K562 (cell line): ENCODE results near the gene ARHGAP12.

Experiments used
- FOS ChIP-seq: IDR thresholded peaks from 3 replicates; pipeline ENCODE4 v1.6.1; 2011; ENCODE audit not compliant: insufficient read length; ENCODE audit errors: extremely low read depth
- NFYB ChIP-seq: IDR thresholded peaks from 2 replicates; pipeline ENCODE4 v1.6.1; 2011; ENCODE audit warnings: mild to moderate bottlenecking, moderate library complexity; ENCODE audit not compliant: insufficient read length; ENCODE audit errors: extremely low read depth
- POLR2AphosphoS5 ChIP-seq: IDR thresholded peaks from 2 replicates; pipeline ENCODE4 v1.6.1; 2011; ENCODE audit warnings: mild to moderate bottlenecking, low read depth, low read length, moderate library complexity; ENCODE audit not compliant: control insufficient read depth, insufficient read depth
- TGIF2 ChIP-seq: sonication (generic); formaldehyde crosslinking; IDR thresholded peaks from 2 replicates; pipeline ENCODE4 v1.8.1; 2022; ENCODE audit warnings: mild to moderate bottlenecking, missing genetic modification reagents, moderate library complexity
- TF ChIP-seq, protein P1 (sequence below): fragments of 450-650 bp; IDR thresholded peaks from 2 replicates; pipeline ENCODE4 v1.6.1; 2016; ENCODE audit warnings: mild to moderate bottlenecking
- TF ChIP-seq, protein P2 (sequence below): sonication (generic); formaldehyde crosslinking; IDR thresholded peaks from 2 replicates; pipeline ENCODE4 v1.8.1; 2023; ENCODE audit warnings: mild to moderate bottlenecking, missing genetic modification reagents
- TF ChIP-seq, protein P3 (sequence below), 3 experiments: IDR thresholded peaks in 2 of 3; conservative IDR thresholded peaks in 1 of 3; 2 replicates each; pipeline ENCODE4 v1.5.1; 2011 to 2012; ENCODE audit warnings: low read length in 3 of 3, mild to moderate bottlenecking in 3 of 3, control low read depth in 2 of 3, improper control_type of control experiment in 1 of 3, inconsistent platforms in 1 of 3, low read depth in 1 of 3, mixed read lengths in 1 of 3, moderate library complexity in 1 of 3; ENCODE audit not compliant: insufficient read depth in 2 of 3

GRCh38 chr10:31756729-31757110 lies 171.9 kb downstream of the ARHGAP12 start:
- TF ChIP-seq, protein P1, sequence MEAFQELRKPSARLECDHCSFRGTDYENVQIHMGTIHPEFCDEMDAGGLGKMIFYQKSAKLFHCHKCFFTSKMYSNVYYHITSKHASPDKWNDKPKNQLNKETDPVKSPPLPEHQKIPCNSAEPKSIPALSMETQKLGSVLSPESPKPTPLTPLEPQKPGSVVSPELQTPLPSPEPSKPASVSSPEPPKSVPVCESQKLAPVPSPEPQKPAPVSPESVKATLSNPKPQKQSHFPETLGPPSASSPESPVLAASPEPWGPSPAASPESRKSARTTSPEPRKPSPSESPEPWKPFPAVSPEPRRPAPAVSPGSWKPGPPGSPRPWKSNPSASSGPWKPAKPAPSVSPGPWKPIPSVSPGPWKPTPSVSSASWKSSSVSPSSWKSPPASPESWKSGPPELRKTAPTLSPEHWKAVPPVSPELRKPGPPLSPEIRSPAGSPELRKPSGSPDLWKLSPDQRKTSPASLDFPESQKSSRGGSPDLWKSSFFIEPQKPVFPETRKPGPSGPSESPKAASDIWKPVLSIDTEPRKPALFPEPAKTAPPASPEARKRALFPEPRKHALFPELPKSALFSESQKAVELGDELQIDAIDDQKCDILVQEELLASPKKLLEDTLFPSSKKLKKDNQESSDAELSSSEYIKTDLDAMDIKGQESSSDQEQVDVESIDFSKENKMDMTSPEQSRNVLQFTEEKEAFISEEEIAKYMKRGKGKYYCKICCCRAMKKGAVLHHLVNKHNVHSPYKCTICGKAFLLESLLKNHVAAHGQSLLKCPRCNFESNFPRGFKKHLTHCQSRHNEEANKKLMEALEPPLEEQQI, result no peak
- TF ChIP-seq, protein P2, sequence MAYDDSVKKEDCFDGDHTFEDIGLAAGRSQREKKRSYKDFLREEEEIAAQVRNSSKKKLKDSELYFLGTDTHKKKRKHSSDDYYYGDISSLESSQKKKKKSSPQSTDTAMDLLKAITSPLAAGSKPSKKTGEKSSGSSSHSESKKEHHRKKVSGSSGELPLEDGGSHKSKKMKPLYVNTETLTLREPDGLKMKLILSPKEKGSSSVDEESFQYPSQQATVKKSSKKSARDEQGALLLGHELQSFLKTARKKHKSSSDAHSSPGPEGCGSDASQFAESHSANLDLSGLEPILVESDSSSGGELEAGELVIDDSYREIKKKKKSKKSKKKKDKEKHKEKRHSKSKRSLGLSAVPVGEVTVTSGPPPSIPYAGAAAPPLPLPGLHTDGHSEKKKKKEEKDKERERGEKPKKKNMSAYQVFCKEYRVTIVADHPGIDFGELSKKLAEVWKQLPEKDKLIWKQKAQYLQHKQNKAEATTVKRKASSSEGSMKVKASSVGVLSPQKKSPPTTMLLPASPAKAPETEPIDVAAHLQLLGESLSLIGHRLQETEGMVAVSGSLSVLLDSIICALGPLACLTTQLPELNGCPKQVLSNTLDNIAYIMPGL (CRISPR knock-in tag), result no peak
- TF ChIP-seq TGIF2 (CRISPR knock-in tag) (no peak), NFYB (no peak), FOS (no peak), POLR2AphosphoS5 (no peak)
- TF ChIP-seq, protein P3, sequence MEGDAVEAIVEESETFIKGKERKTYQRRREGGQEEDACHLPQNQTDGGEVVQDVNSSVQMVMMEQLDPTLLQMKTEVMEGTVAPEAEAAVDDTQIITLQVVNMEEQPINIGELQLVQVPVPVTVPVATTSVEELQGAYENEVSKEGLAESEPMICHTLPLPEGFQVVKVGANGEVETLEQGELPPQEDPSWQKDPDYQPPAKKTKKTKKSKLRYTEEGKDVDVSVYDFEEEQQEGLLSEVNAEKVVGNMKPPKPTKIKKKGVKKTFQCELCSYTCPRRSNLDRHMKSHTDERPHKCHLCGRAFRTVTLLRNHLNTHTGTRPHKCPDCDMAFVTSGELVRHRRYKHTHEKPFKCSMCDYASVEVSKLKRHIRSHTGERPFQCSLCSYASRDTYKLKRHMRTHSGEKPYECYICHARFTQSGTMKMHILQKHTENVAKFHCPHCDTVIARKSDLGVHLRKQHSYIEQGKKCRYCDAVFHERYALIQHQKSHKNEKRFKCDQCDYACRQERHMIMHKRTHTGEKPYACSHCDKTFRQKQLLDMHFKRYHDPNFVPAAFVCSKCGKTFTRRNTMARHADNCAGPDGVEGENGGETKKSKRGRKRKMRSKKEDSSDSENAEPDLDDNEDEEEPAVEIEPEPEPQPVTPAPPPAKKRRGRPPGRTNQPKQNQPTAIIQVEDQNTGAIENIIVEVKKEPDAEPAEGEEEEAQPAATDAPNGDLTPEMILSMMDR (IDR thresholded peaks at IDR 0.05 in 2 of 3, conservative IDR thresholded peaks at IDR 0.05 in 1 of 3; ENCODE audit: insufficient read depth in 2 of 3, low read depth in 1 of 3, low read length in 3 of 3), result no peak
